Measurements from ENCODE around the gene BCL2L1.
"Not testable (repeated sequence)": the region's sequence is repeated elsewhere in the genome, so short reads cannot be mapped to it uniquely, and the experiment has no call there.

BCL2L1 gene

DNA sequence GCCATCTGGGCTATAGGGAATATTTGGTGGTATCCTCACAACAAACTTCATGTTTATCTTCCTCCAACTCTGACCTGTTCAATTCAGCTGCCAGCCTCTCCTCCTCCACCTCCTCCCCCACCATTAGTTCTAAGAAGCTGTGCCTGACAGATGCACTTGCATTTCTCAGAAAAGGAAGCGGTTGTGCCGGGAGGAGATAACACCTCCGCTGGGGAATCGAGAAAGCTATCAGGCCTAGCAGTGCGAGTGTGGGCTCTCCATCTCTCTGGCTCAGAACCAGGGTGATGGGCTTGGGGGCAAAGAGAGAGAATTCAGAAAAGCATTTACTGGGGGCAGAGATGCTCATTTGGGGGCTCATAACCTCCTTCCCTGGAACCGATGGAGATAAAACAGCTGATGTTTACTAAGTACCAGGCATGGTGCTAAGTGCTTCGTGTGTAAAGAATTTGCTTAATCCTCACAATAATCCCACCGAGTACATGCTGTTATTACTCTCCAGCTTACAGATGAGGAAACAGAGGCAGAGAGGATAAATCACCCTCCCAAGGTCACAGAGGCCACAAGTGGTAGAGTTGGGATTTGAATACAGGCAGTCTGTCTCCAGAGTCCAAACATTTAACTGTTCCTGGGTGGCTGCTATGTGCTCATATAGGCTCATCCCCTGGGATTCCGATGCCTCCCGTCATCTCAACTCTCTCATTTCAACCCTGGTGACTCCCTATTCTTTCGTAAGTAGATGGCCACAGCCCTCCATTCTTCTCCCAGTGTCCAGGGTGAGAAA lies 46.6 kb downstream of the BCL2L1 start:
- no peak for DNase-seq (ENCODE audit: low read depth, low spot score)

DNA sequence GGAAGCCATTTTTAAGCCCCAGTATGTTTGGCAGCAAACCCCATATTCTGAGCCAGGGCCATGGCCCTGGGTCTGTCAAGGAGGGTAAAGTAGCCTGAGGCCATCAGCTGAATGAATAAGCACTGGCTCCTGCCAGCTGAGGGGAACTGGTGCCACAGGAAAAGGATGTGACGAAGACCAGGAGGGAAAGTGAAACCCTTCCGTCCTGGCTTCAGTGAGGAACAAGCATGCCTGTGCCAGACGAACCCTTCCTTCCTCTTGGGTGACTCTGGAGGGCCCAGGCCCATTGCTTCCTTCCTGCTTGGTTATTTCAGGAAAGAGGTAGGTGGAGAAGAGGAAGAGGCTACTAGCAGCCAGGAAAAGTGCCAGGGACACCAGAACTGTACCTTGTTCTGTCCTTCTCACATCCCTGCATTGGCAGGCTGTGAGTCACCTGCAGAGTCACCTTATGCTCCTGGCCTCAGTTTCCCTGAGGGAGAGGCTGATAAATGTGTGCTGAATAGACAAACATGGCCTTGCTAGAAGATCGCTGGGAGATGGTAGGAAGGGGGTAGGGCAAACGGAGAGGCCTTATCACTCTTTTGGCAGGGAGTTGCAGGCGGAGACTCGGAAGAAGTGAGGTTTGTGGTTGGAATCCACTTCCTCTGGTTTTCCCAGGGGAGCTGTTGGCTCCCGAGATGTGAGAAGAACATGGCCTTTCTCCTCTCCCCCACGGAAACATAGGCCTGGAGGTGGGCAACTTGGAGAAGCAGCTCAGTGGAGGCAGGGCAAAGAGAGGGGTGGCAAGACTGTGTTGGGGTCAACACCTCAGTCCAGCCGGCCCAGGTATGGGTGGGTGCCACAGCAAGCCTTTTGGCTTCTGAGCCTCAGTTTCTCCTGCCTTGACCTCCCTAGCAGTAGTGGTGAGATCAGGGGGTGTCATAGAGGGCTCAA lies 47.5 kb downstream of the BCL2L1 start:
- DNase-seq (ENCODE audit: low read depth, low spot score): no peak

DNA sequence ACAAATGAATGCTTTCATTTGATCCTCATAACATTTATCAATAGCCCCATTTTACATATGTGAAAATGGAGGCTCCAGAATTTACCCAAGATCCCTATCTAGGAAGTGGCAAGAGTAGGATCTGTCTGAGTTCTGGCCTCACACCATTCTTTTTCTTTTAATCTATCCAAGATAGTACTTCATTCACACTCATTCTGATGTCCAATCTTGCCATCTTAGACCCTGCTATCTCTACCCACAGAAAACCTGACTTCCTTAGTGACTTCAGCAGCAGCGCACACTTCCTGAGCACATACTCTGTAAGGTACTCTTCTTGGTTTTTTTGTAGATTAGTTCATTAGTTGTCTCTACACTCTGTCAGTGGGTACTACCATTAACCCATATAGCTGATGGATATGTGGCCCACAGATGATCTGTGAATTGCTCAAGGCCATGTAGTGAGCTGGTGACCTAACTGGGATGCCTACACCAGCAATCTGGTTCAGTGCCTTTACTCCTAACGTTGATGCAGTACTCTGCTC lies 48.7 kb downstream of the BCL2L1 start:
- DNase-seq (ENCODE audit: low read depth, low spot score): no peak

DNA sequence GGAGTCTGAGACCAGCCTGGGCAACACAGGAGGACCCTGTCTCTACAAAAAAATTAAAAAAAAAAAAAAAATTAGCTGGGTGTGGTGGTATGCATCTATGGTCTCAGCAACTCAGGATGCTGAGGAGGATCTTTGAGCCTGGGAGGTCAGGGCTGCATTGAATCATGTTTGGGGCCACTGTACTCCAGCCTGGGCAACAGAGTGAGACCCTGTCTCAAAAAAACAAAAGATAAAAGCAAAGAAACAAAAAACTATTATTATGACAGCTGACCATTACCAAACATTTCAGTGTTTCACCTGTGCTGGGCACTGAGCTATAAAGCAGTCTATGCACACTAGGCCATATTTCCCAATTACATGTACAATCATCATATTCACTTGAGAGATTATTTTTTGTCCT lies 49.2 kb downstream of the BCL2L1 start:
- DNase-seq (ENCODE audit: low read depth, low spot score): no peak

DNA sequence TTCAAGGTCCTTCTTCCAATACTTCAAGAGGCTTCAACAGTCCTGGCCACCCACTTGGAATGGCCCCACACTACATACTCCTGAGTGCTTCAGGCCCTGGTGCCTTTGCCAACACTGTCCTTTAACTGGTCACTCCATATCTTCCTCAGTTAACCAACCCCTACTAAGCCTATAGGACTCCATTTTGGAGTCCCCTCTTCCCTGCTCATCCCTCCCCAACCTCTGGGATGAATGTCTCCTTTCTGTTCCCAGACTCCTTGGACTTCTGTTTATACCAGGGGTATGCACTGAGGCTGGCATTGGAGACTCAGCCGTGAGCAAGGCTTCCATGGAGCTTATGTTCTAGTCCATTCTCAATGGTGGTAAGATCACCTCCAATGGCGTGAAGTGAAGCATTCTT lies 51.3 kb downstream of the BCL2L1 start:
- DNase-seq (ENCODE audit: low read depth, low spot score): no peak

DNA sequence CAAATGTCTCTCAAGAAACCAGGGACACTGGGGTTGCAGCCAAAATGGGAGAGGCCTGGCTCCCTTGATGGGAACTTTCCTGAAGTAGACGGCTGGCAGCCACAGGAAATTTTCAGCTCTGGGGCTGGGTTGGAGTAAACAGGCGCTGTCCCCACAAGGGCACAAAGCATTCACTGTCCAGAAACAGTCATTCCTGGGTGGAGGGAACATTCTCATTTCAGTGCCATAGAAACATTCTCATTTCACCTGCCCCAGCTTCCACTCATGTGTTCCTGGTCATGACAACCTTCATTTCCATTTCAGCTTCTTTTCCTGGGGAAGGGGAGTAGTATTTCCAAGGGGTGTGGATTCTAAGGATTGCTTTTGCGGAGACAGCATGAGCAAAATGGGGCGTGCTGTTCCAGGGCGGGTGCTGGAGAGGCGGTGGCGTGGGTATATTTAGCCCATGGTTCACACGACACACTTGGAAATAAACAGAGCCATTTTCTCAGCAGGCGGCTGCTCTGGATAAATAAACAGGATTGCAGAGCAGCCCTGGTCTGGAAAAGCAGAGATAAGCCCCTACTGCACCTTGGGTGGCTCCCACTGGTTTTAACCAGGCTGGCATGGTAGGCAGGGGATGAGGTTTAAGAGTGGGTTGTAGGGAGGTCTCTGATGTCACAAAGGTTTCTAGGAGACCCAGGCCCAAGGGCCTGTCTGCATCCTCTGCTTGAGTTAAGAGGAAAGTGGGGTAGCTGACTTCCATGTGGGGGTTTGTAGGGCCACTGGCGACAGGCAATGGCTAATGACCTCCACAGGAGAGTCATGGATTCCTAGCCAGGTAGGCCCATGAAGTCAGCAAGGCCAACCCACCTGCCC lies 52.1 kb downstream of the BCL2L1 start:
- DNase-seq (ENCODE audit: low read depth, low spot score): no peak

DNA sequence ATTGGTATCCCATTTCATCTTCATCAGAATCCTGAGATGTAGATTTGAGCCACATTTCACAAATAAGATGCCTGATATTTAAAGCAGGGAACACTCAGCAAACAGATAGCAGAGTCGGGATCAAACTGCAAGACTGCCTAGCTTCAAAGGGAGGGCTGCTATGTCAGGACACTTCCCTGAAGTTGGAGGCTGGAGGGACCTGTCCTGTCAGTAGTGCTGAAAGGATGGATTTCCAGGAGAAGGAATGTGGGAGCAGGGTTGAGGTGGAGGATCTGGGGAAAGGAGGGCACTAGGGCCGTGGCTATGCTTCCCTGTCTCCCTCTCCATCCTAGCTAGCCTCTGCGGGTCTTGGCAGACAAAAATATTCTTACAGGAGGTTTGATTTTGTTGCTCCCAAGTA lies 52.8 kb downstream of the BCL2L1 start:
- no peak for DNase-seq (ENCODE audit: low read depth, low spot score)

DNA sequence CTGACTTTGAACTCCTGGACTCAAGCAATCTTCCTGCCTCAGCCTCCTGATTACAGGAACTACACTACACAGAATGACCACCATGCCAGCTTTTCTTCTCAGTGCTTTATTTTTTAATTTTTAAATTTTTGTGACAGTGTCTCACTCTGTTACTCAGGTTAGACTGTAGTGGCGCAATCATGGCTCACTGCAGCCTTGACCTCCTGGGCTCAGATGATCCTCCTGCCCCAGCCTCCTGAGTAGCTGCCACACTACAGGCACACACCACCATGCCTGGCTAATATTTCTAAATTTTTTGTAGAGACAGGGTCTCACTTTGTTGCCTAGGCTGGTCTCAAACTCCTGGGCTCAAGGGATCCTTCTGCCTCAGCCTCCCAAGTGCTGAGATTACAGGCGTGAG lies 53.7 kb downstream of the BCL2L1 start:
- not testable (repeated sequence) for DNase-seq (ENCODE audit: low read depth, low spot score)

DNA sequence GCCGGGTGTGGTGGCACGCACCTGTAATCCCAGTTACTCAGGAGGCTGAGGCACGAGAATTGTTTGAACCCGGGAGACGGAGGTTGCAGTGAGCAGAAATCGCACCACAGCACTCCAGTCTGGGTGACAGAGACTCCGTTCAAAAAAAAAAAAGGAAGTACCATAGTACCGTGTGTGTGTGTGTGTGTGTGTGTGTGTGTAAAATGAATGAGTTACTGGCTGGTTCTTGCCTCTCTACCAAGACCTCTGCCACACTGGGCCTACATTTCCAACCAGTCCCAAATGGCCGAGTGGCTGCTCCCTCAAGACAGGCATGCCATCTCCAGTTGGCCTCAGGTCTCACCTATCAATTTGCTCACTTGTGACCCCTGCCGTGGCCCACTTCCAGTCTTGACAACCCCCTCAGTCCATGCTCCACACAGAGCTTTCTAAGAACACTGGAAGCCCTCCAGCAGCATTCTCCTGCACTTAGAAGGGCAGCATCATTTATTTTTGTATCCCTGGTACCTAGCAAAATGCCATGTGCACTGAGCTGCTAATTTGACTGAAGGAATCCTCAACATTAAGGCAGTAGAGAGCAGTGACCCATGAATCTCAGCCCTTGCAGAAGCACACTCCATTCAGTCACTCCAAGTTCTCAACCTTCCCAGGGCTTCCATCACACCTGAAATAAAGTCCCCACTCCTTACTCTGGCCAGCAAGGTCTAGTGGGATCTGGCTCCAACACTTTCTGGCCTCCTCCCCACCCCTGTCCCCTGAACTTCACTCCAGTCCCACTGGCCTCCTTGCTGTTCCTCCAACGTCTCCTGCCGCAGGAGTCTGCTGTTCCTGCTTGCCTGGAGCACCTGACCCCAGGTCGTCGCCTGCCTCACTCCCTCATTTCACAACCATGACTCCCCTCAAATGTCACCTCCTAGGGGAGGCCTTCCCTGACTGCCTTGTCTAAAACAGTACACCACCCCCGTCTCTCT lies 55.1 kb downstream of the BCL2L1 start:
- DNase-seq (ENCODE audit: low read depth, low spot score): no peak

DNA sequence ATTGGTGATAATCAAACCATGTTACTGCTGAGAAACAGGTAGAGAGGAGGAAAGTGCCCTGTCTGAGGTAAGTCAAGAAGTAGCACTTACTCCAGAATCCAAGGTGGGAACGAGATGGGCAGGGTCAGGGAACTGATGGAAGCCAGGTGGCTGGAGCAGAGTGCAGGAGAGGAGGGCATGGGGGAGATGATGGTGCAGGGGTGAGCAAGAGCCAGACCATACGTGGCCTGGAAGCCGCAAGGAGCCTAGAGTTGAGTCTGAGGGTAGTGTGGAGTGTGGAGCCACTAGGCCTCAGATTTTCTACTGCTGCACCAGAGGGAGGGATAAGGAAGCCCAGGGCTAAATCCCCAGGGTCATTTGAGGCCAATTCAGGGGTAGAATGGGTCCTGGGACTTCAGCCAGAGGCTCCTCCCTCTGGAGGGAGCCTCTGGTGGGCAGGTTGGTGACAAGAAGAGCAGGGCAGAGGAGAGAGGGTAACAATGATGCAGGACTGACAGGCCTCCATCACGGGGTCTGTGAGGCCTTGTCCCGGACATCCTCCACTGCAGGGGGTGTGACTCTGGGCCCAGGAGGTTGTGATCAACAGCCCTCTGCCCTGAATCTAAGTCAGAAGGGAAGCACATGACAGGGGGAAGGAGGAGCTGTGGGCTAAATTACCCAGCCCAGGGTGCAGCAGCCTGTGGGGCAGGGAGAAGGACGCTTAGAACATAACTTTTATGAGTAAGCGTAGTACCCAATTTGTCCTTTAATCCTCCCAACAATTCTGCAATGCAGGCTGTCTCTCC lies 56.2 kb downstream of the BCL2L1 start:
- no peak for DNase-seq (ENCODE audit: low read depth, low spot score)

DNA sequence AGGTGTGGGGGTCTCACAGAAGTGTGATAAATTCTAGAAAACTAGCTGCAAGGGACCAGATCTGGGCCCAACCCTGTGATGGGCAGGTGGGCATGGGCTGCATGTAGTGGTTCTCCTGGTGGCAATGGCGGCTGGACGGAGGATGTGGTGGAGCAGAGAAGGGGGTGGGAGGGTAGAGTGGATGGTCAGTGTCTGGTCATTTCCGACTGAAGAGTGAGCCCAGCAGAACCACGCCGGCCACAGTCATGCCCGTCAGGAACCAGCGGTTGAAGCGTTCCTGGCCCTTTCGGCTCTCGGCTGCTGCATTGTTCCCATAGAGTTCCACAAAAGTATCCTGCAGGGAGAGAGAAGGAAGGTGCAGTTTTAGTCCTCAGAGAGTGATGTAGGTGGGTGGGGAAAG lies 56.9 kb downstream of the BCL2L1 start:
- DNase-seq (ENCODE audit: low read depth, low spot score): no peak

DNA sequence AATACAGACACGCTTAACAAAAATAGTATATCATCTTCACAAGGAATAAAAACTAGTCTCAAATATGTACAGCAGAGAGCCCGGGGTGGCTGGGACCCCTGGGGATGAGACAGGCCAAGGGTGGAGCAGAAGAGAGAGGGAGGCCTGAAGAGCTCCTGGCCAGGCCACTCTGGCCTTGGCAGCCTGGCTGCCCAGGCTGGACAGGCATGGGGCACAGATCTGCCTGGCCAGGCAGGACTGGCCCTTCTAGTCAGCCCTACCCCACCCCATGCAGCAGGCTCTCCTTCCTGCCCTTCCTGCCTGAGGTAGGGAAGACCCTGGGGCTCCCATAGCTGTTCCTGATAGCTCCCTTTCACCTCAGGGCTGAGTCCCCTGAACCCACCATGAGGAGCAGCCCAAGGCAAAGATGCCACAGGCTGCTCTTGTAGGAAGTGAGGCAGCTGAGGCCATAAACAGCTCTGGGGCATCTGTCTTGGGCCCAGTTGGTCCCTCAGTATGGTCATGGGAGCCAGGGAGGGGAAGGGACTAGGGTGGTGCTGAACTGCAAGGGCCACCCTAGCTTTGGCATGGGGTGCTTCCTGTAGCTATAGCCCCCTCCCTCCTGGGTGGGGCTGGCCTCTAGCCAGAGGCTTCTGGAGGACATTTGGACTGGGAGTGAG lies 57.8 kb downstream of the BCL2L1 start:
- DNase-seq (ENCODE audit: low read depth, low spot score): no peak

DNA sequence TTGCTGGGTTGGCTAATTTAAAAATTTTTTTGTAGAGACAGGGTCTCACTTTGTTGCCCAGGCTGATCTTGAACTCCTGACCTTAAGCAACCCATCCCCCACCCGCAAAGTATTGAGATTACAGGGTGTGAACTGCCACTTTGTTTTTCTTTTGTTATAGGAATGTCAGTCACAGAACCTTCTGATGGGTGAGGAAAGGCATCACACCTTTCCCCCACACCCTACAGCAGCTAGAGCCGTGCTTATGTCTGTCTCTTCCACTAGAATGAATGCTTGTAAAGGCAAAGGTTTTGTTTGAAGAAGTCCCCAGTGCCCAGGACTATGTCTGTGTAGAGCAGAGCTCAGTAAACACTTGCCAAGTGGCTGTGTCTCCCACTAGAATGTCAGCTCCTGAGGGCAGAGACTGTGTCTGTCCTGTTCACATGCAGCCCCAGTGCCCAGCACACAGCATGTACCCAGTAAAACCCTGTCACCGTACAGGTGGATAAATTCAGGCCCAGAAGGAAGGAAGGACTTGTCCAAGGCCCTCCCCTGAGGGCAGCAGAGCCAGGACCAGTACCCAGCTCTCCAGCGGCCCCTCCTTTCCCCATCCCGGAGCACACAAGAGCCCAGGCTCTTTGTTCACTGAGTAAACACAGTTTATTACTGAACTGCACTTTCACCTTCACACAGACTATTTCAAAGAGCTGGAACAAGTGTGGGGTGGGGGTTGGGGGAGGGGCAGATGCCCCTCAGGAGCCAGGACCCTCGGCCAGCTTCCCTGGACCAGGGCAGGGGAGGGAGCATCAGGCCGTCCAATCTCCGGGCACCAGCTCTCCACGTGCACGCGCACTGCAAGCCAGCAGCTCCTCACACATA lies 58.6 kb downstream of the BCL2L1 start:
- no peak for DNase-seq (ENCODE audit: low read depth, low spot score)

DNA sequence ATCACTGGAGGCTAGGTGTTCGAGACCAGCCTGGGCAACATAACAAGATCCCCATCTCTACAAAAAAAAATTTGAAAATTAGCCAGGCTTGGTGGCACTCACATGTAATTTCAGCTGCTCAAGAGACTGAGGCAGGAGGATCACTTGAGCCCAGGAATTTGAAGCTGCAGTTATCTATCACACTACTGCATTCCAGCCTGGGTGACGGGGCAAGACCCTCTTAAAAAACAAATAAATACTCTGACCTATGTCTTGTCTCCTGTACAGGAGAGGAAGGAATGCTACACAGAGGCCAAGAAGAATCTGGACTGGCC lies 59.2 kb downstream of the BCL2L1 start:
- DNase-seq (ENCODE audit: low read depth, low spot score): no peak

DNA sequence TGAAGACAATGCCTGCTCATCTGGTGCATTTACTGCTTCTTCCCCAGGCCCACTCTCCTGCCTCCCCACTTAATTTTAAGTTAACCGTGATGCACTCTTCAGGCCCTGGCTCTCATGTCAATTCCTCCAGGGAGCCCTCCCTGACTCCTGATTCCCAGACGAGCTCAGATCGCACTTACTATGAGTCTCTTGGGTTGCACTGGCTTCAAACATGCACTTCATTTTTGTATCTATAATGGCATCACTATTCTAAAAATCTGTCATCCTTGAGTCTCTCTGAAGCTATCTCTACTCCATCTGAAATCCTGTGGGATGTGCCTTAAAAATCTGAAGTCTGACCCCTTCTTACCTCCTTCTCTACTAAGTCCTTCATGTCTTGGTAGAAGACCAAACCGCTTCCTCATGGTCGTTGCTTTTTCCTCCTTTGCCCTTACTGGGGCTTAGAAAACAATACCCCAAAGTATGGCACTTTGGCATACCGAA lies 60.3 kb downstream of the BCL2L1 start:
- no peak for DNase-seq (ENCODE audit: low read depth, low spot score)

DNA sequence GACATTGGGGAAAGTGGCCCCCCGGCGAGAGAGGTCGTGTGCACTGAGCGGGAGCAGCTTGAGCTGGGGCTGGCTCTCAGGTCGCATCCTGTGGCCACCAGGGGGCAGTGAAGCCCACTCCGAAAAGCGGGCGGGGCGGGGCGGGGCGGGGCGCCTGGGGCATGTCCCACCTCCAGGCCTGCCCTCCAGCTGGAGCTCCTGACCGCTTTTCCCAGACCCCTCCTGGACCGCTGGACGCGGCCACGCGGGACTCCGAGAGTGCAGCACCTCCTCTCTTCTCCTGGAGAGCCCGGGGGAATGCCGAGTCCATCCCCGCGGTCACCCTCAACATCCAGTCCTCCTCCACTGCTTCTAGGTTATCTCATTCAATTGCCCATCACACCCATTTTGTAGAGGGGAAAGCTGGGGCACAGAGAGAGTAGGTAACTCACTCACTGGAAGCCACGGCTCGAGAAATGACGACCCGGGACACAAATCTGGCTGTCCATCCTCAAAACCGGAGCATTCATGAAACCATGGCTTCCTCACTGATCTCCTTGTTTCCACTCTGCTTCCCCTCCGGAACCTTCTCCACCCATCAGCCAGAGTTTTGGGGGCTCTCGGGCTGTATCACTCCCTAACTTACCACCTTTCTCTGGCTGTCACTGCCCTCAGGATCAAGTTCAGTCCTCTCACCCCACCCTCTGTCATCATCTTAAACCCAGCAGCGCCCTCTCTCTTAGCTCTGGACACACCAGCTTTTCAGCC lies 60.9 kb downstream of the BCL2L1 start:
- DNase-seq (ENCODE audit: low read depth, low spot score): peak; percentile 46

DNA sequence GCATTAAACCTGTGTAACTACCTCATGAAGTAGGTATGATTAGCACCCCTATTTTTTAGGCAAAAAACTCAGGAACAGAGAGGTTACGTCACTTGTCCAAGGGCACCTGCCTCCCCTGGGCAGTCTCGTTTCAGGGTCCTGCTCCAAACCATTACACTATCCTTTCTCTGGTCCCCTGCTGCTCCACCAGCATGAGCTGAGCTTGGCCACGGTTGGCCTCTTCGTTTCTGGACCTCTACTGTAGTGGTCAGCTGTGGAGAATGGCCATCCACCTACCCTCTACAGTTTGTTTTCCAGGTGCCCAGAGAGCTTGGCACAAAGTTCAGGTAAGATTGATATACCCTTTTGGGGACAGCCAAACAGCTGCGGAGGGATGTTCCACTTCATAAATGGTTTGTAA lies 68.1 kb downstream of the BCL2L1 start:
- DNase-seq (ENCODE audit: low read depth, low spot score): no peak

DNA sequence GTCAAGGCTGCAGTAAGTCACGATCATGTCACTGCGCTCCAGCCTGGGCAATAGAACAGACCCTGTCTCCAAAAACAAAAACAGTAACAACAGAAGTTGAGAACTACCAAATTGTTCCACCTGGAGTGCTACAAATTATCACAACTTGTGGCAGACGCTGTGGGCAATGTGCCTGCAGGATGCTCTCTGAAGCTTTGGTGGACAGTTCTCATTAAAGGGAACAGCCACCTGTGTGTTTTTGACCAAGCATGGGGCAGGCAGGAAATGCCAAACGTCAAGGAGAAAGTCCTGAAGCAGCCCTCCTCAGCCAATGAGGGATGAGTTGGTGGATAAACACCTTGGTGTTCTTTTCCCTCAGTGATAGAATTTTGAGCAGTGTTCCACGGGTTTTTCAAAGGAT lies 69.1 kb downstream of the BCL2L1 start:
- DNase-seq (ENCODE audit: low read depth, low spot score): no peak

Measured in smooth muscle cell of the brain vasculature (primary cell).